ENCODE data around the gene RBFOX2.

DNA sequence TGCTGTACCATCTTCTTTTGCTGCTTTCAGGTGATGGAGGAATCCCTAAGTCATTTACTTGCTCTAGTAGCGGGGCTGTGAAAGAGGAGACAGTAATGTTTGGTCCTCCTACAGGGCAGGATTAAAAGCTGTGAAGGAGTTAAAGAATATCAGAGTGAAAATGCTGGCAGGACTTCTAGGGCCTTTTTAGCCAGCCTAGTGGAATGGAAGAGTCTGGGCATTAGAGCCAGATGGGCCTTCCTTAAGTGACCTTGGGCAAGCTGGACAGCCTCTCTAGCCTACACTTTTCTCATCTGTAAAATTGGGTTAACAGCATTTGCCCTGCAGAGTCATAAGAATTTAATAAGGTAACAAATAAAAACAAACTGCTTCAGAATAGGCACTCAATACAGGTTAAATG is 114.7 kb downstream of the RBFOX2 start:
- TF ChIP-seq, protein P1, sequence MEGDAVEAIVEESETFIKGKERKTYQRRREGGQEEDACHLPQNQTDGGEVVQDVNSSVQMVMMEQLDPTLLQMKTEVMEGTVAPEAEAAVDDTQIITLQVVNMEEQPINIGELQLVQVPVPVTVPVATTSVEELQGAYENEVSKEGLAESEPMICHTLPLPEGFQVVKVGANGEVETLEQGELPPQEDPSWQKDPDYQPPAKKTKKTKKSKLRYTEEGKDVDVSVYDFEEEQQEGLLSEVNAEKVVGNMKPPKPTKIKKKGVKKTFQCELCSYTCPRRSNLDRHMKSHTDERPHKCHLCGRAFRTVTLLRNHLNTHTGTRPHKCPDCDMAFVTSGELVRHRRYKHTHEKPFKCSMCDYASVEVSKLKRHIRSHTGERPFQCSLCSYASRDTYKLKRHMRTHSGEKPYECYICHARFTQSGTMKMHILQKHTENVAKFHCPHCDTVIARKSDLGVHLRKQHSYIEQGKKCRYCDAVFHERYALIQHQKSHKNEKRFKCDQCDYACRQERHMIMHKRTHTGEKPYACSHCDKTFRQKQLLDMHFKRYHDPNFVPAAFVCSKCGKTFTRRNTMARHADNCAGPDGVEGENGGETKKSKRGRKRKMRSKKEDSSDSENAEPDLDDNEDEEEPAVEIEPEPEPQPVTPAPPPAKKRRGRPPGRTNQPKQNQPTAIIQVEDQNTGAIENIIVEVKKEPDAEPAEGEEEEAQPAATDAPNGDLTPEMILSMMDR (IDR thresholded peaks at IDR 0.05) = no peak
- no peak for TF ChIP-seq POLR2A (IDR thresholded peaks at IDR 0.05)
